ENCODE results near the gene TBC1D2. TPM values are rescaled to one million over a fixed set of nuclear protein-coding genes. Genes with fewer than 3 reads are reported as not detected.

The TBC1D2 gene
- total and polyA plus RNA-seq, 4 donors, result 2.8 to 5.1 (median 3.7) TPM

GRCh38 chr9:98226516-98226915 lies 28.9 kb downstream of the TBC1D2 start:
- peaks cover 15 to 58% (median 36%) of the 10 kb centered on the region in 4 donors for H3K4me1 ChIP-seq (ENCODE audit: control insufficient read depth in 4 of 4, insufficient read depth in 4 of 4, low read length in 3 of 4)

More at GRCh38 chr9:98226516-98226915, 28.9 kb downstream of the TBC1D2 start:
- WGBS, result 18% methylated on average over 1 of the region's 1 CpG
- TF ChIP-seq RAD21 (IDR thresholded peaks at IDR 0.05) (peak; percentile 34 to 46), GABPA (IDR thresholded peaks at IDR 0.05 in 1 of 2, conservative IDR thresholded peaks at IDR 0.05 in 1 of 2) (no peak), FOXA2 (IDR thresholded peaks at IDR 0.05) (peak; percentile 69), HNF4A (conservative IDR thresholded peaks at IDR 0.05) (peak; percentile 99), MAX (IDR thresholded peaks at IDR 0.05) (peak; percentile 74), CTCF (IDR thresholded peaks at IDR 0.05; ENCODE audit: low read depth, low read length, missing input control) (no peak), SP1 (IDR thresholded peaks at IDR 0.05) (peak; percentile 95), JUND (IDR thresholded peaks at IDR 0.05) (peak in 1 of 2 donors; percentile 93), YY1 (IDR thresholded peaks at IDR 0.05) (peak; percentile 68), ZBTB33 (IDR thresholded peaks at IDR 0.05) (peak; percentile 78), FOXA1 (IDR thresholded peaks at IDR 0.05) (peak; percentile 80), NR2F2 (IDR thresholded peaks at IDR 0.05) (peak; percentile 73), REST (IDR thresholded peaks at IDR 0.05) (peak; percentile 87), ATF3 (IDR thresholded peaks at IDR 0.05) (peak; percentile 39), RXRA (IDR thresholded peaks at IDR 0.05) (peak; percentile 90 to 96), HNF4G (IDR thresholded peaks at IDR 0.05) (peak; percentile 94), TAF1 (conservative IDR thresholded peaks at IDR 0.05) (no peak), EGR1 (IDR thresholded peaks at IDR 0.05; ENCODE audit: low read depth in 2 of 2) (peak in 1 of 2 donors; percentile 65)
- Histone ChIP-seq H3K9ac (ENCODE audit: low read depth in 1 of 2, low read length in 2 of 2) (peak overlapping the region; percentile 13 to 88), H3K36me3 (ENCODE audit: control insufficient read depth in 4 of 4, insufficient read depth in 3 of 4, low read depth in 1 of 4, low read length in 3 of 4) (no peaks in the 10 kb centered on the region), H3K9me3 (ENCODE audit: control insufficient read depth in 4 of 4, low read length in 3 of 4) (no peaks in the 10 kb centered on the region), H3K4me3 (ENCODE audit: low read depth in 1 of 3, low read length in 3 of 3) (no peak overlapping the region), H3K27ac (ENCODE audit: low read depth in 1 of 2, low read length in 2 of 2) (peak overlapping the region; percentile 90), H3K27me3 (ENCODE audit: control insufficient read depth in 4 of 4, insufficient read depth in 4 of 4, low read length in 3 of 4) (no peaks in the 10 kb centered on the region)
- DNase-seq (ENCODE audit: low spot score), result no peak

All from liver (tissue), 9 donors.